SKM-1 (cell line): ENCODE results near the gene SLC22A12.
A peak's percentile ranks its signal among the peaks of the same experiment; 100 is the strongest.

ENCODE experiments used
- DNase-seq: peaks from one replicate; lab custom pipeline; 2025; ENCODE audit not compliant: unreplicated experiment; lab: John Stamatoyannopoulos, UW

SLC22A12 gene

DNA sequence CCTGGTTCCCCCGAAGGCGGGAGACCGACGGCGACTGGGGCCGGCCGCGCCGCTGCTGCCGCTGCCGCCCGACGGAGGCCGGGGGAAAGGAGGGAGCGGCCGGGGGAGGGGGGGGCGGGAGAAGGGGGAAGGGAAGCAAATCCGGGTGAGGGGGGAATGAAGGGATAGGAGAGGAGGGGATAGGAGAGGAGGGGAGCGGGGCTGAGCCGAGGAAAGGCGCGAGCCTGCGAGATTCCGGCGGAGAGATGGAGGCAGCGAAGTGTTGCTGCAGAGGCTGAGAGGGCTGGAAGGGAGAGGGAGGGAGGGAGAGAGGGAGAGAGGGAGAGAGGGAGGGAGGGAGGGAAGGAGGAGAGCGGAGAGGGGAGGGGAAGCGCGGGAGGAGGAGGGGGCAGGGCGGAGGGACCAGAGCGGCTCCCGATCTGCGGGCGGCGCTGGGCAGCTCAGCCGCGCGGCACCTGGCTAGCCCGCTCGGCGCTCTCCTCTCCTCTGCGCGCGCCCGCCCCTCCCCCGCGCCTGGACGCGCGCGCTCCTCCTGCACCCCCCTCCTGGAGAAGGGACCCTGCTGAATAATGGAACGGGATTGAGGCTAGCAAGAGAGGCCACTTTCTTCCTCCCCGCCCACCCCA is 52.3 kb downstream of the SLC22A12 start:
- DNase-seq: no peak

GRCh38 chr11:64643920-64644646 is 53.1 kb downstream of the SLC22A12 start:
- no peak for DNase-seq

GRCh38 chr11:64644647-64645275 is 53.7 kb downstream of the SLC22A12 start:
- DNase-seq: no peak

GRCh38 chr11:64647019-64647779 is 56.2 kb downstream of the SLC22A12 start:
- no peak for DNase-seq

- no peak for DNase-seq
These were observed 57.5 kb downstream of the SLC22A12 start for GRCh38 chr11:64648551-64648950.

DNA sequence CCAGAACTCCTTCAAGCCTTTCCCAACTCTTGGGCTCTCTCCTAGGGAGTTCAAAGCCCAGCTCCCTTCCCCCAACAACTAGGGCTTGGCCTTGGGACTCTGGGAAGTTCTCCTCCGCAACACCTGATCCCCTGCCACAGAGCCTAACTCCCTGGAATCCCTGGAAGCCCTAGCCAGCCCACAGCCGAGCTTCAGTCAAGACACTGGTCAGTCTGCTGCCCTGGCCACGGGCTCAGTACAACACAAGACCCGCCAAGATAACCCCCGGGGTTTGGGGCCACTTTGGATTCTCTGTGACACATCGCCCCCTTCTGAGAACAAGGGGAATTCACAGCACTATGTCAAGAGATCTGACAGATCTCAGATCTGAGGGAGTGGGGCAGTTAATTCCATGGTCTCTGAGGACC is 58.3 kb downstream of the SLC22A12 start:
- peak; percentile 20 for DNase-seq

DNA sequence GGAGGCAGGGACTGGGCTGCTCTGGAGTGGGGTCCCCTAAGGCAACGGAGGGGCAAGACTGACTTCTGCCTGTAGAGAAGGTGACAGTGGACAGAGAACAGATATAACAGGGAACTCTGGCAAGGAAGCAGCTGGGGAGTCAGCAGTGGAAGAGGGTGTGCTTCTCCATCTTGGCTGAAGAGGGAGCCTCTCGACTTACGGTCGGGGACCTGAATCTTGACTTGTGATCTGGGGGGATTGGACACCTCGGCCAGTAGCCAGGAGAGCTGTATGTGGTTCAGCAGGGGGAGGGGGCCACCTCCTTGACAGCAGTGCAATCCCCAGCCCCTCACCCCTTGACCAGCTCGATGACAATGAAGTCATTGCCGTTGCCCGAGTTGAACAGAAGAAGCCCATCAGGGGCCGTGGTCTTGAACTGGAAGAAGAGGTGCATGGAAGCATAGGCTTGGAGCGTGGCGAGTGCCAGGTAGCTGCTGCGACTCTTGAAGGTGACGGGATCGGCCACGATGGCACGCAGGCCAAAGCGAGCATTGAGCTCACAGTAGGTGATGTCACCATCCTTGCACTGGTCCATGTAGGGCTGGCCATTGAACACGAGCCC is 60.0 kb downstream of the SLC22A12 start:
- no peak for DNase-seq
